B cell (primary cell): ENCODE data around the gene CYB5B. TPM values are rescaled to one million over a fixed set of nuclear protein-coding genes. Genes with fewer than 3 reads are reported as not detected.

Experiments
- ATAC-seq: fragments of 200-7000 bp; cut with Tn5 transposase; one replicate; pipeline ENCODE4 v1.10.0; 2021; ENCODE audit warnings: low read depth, mild to moderate bottlenecking, moderate number of reproducible peaks, moderate library complexity
- CTCF ChIA-PET: fragments of 350-600 bp; sonication (Branson Sonifier 250); formaldehyde crosslinking; loops from one replicate; lab custom pipeline; 2021; ENCODE audit warnings: antibody characterized with exemption, inconsistent platforms; lab: Charles Lee
- POLR2A ChIA-PET: fragments of 350-600 bp; sonication (Branson Sonifier 250); formaldehyde crosslinking; loops from one replicate; lab custom pipeline; 2021; ENCODE audit warnings: antibody characterized with exemption; lab: Charles Lee
- DNase-seq: peaks from one replicate; pipeline ENCODE4 v3.0.0; 2013
- H2AFZ ChIP-seq: 2 replicates; pipeline ENCODE4 v1.6.1; 2012; ENCODE audit warnings: mild to moderate bottlenecking, low read depth, low read length; ENCODE audit not compliant: insufficient read depth, poor library complexity, severe bottlenecking
- H3K27ac ChIP-seq, 2 donors: 1 replicate in 1 of 2; 2 replicates in 1 of 2; pipeline ENCODE4 v1.5.1; 2012 to 2013; ENCODE audit warnings: low read length in 2 of 2, mild to moderate bottlenecking in 2 of 2, moderate library complexity in 1 of 2
- H3K27me3 ChIP-seq, 4 experiments: fragments of 200-600 bp in 1 of 4; sonication (generic) in 1 of 4; replicated peaks in 1 of 4; 1 replicate in 2 of 4; 2 replicates in 2 of 4; pipeline versions ENCODE4 v1.6.1 to v1.7.0; 2013 to 2016; ENCODE audit warnings: low read length in 3 of 4, mild to moderate bottlenecking in 2 of 4, mixed read lengths in 1 of 4, moderate library complexity in 1 of 4; ENCODE audit not compliant: insufficient read depth in 4 of 4, control insufficient read depth in 3 of 4; ENCODE audit errors: control extremely low read depth in 1 of 4
- H3K36me3 ChIP-seq, 2 experiments: replicated peaks in 1 of 2; 1 replicate in 1 of 2; 2 replicates in 1 of 2; pipeline versions ENCODE4 v1.6.1 to v1.7.1; 2013; ENCODE audit warnings: low read length in 1 of 2; ENCODE audit not compliant: insufficient read depth in 2 of 2, control insufficient read depth in 1 of 2; ENCODE audit errors: control extremely low read depth in 1 of 2, extremely low read depth in 1 of 2
- H3K4me1 ChIP-seq, 2 donors: fragments of 200-600 bp in 1 of 2; sonication (generic) in 1 of 2; 1 replicate in 1 of 2; 2 replicates in 1 of 2; pipeline versions ENCODE4 v1.5.1 to v1.6.1; 2013 to 2017; ENCODE audit warnings: low read length in 2 of 2; ENCODE audit not compliant: control insufficient read depth in 2 of 2, insufficient read depth in 2 of 2
- H3K4me2 ChIP-seq: replicated peaks from 2 replicates; pipeline ENCODE3; 2012; ENCODE audit warnings: mild to moderate bottlenecking, low read depth, low read length; ENCODE audit not compliant: poor library complexity, severe bottlenecking
- H3K4me3 ChIP-seq, 5 experiments: fragments of 200-600 bp in 1 of 5; sonication (generic) in 1 of 5; 1 replicate in 3 of 5; 2 replicates in 2 of 5; pipeline versions ENCODE4 v1.5.1 to v1.7.0; 2011 to 2016; ENCODE audit warnings: low read length in 4 of 5, mild to moderate bottlenecking in 4 of 5, low read depth in 2 of 5, control low read depth in 1 of 5, moderate library complexity in 1 of 5; ENCODE audit not compliant: insufficient read depth in 1 of 5; ENCODE audit errors: control extremely low read depth in 1 of 5, extremely low read depth in 1 of 5
- H3K79me2 ChIP-seq: fragments of 200-600 bp; sonication (generic); one replicate; pipeline ENCODE4 v1.6.0; 2016; ENCODE audit warnings: low read length; ENCODE audit not compliant: control insufficient read depth, insufficient read depth
- H3K9ac ChIP-seq: fragments of 200-600 bp; sonication (generic); 2 replicates; pipeline ENCODE4 v1.6.1; 2017; ENCODE audit warnings: mild to moderate bottlenecking, low read length, moderate library complexity
- H3K9me3 ChIP-seq, 3 donors: one replicate each; pipeline versions ENCODE4 v1.6.1 to v1.7.1; 2013; ENCODE audit warnings: low read length in 2 of 3; ENCODE audit not compliant: control insufficient read depth in 2 of 3, insufficient read depth in 1 of 3; ENCODE audit errors: control extremely low read depth in 1 of 3
- H4K20me1 ChIP-seq: 2 replicates; pipeline ENCODE4 v1.6.0; 2012; ENCODE audit warnings: mild to moderate bottlenecking, low read length; ENCODE audit not compliant: insufficient read depth, control insufficient read depth, poor library complexity, severe bottlenecking
- H3K27ac Mint-ChIP-seq: one replicate; pipeline ENCODE4 v1.8.0; 2021; ENCODE audit warnings: mixed read lengths
- H3K27me3 Mint-ChIP-seq: one replicate; pipeline ENCODE4 v1.8.0; 2021; ENCODE audit warnings: mixed read lengths
- H3K4me1 Mint-ChIP-seq: one replicate; pipeline ENCODE4 v1.8.0; 2021; ENCODE audit warnings: mixed read lengths
- H3K4me3 Mint-ChIP-seq: one replicate; pipeline ENCODE4 v1.8.0; 2021; ENCODE audit warnings: mixed read lengths
- H3K9me3 Mint-ChIP-seq: one replicate; pipeline ENCODE4 v1.8.0; 2022; ENCODE audit warnings: mixed read lengths; ENCODE audit not compliant: insufficient read depth
- CTCF ChIP-seq: fragments of 200-600 bp; IDR thresholded peaks from one replicate; pipeline ENCODE4 v1.8.0; 2022; ENCODE audit warnings: antibody characterized with exemption, mild to moderate bottlenecking
- EZH2 ChIP-seq: IDR thresholded peaks from 2 replicates; pipeline ENCODE4 v1.6.1; 2012; ENCODE audit warnings: borderline replicate concordance, low read depth, mild to moderate bottlenecking, moderate library complexity, low read length; ENCODE audit not compliant: insufficient read depth, poor library complexity, severe bottlenecking
- WGBS: methylation state at CpG from one replicate; pipeline ENCODE4 v1.1.5; 2013; ENCODE audit warnings: missing lambda C conversion rate; ENCODE audit not compliant: insufficient coverage; 5-methylcytosine and 5-hydroxymethylcytosine counted together
- intact Hi-C: fragments of 100-400 bp; cut with micrococcal nuclease; formaldehyde crosslinking; loops from one replicate; pipeline ENCODE4 v1.10.0; 2022
- polyA plus RNA-seq: library from polyadenylated mRNA; depleted of rRNA; stranded (reverse); fragments of >200 nt; gene quantifications from 2 replicates; pipeline ENCODE4 v1.2.3, GENCODE V29; 2012
- total RNA-seq, 2 donors: library from RNA; stranded (reverse); fragments of 120-200 nt in 1 of 2; gene quantifications; 1 replicate in 1 of 2; 2 replicates in 1 of 2; pipeline versions ENCODE4 v1.2.3 to v1.2.4, GENCODE V29; 2013 to 2022

CYB5B gene
- total and polyA plus RNA-seq, 2 donors (not counting 1 experiment from before 2014, with no cell fraction given) = 21.5 to 64.7 TPM

GRCh38 chr16:69411064-69411985, 13.1 kb upstream of the CYB5B start:
- 85% methylated on average over 8 of the region's 18 CpGs for WGBS
- Histone ChIP-seq H3K4me3 (no peak overlapping the region), H3K79me2 (no peaks in the 10 kb centered on the region), H3K27me3 (peaks cover 0 to 3% (median 0%) of the 10 kb centered on the region in 4 experiments), H3K9me3 (no peaks in the 10 kb centered on the region), H3K36me3 (no peaks in the 10 kb centered on the region), H3K27ac (no peak overlapping the region), H3K9ac (no peak overlapping the region), H3K4me2 (no peak overlapping the region), H2AFZ (no peak overlapping the region), H4K20me1 (no peaks in the 10 kb centered on the region), H3K4me1 (no peaks in the 10 kb centered on the region)
- H3K27me3 Mint-ChIP-seq = no peaks in the 10 kb centered on the region
- no peak overlapping the region for H3K27ac Mint-ChIP-seq
- no peak for TF ChIP-seq CTCF
- TF ChIP-seq EZH2 = no peak
- no peak overlapping the region for H3K4me3 Mint-ChIP-seq
- ATAC-seq (no peak), DNase-seq (no peak)
- no peaks in the 10 kb centered on the region for H3K4me1 Mint-ChIP-seq
- POLR2A ChIA-PET = no interaction called here
- intact Hi-C loops = no loop called here
- CTCF ChIA-PET = interaction anchor here (0.8 kb wide), 1 partner anchor 16 kb away, joined by 3 read pairs; no protein-coding TSS in a partner anchor
- H3K9me3 Mint-ChIP-seq = no peaks in the 10 kb centered on the region

GRCh38 chr16:69412287-69412686, 12.1 kb upstream of the CYB5B start:
- ChIA-PET CTCF (no interaction called here), POLR2A (interaction anchor here (0.6 kb wide), 1 partner anchor 15 kb away, joined by 3 read pairs; no protein-coding TSS in a partner anchor)
- Histone ChIP-seq H3K36me3 (no peaks in the 10 kb centered on the region), H3K9me3 (no peaks in the 10 kb centered on the region), H3K79me2 (no peaks in the 10 kb centered on the region), H4K20me1 (no peaks in the 10 kb centered on the region), H3K4me1 (no peaks in the 10 kb centered on the region), H3K27me3 (no peaks in the 10 kb centered on the region), H3K27ac (no peak overlapping the region), H3K9ac (no peak overlapping the region), H3K4me3 (no peak overlapping the region), H3K4me2 (no peak overlapping the region), H2AFZ (no peak overlapping the region)
- Mint-ChIP-seq H3K9me3 (no peaks in the 10 kb centered on the region), H3K4me3 (no peak overlapping the region), H3K27me3 (no peaks in the 10 kb centered on the region), H3K4me1 (no peaks in the 10 kb centered on the region), H3K27ac (no peak overlapping the region)
- TF ChIP-seq EZH2 (no peak), CTCF (no peak)
- no peak for ATAC-seq
- intact Hi-C loops = no loop called here
- 98% methylated on average over 9 of the region's 12 CpGs for WGBS
- no peak for DNase-seq
